Dedifferentiated amniotic fluid mesenchymal stem cell (primary cell): ENCODE data around the gene SLCO3A1.

ENCODE experiments used
- DNase-seq: peaks from one replicate; pipeline ENCODE4 v3.0.0-alpha.2; 2016; ENCODE audit errors: extremely low spot score

The SLCO3A1 gene

DNA sequence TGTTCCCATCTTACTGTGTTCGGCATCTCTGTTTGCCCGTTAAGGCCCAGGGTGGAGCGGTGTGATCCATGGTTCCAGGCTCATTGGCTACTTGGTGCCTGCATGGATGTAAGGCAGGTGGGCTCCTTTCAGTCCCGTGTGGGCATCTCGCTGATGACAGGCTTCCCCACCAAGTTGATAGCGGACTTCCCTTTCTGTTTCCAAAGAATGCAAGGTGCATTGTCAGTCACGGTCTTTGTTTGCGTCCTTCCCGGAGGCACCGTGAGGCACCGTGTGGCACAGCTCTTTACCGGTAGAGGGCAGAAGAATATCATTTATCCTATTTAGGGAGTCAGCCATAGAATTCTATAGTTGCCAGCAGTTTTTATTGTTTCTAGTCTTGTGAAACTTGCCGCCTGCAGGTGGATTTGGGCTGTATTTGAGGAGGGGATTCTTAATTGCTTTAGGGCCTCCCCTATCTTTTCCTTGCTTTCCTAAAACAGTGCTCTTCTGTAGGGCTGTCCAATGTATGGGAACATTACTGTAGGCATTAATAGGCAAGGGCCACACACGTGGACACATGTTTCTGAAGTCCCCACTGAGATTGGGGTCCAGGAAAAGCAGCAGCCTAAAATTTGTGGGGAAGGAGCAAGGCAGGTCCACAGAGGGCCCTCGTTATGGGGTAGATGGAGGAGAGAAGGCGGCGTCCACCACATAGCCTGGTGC lies 244.1 kb downstream of the SLCO3A1 start:
- DNase-seq = peak; percentile 50

DNA sequence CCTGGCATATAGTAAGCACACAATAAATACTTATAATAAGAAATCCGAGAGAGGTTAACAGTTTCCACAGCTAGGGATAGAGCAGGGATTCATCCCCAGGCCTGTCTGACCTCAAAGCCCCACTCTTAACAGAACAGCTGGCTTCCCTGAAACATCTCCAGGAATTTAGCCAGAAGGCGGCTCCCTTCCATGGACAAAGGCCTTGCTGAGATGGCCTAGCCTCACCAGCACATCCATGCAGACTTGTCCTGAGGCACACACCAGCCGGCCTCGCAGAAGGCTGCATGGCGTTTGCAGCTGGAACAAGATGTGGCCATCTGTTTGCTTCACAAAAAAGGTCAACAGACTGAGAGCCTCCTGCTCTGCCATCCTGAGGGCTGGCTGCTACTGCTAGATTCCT lies 245.4 kb downstream of the SLCO3A1 start:
- no peak for DNase-seq

DNA sequence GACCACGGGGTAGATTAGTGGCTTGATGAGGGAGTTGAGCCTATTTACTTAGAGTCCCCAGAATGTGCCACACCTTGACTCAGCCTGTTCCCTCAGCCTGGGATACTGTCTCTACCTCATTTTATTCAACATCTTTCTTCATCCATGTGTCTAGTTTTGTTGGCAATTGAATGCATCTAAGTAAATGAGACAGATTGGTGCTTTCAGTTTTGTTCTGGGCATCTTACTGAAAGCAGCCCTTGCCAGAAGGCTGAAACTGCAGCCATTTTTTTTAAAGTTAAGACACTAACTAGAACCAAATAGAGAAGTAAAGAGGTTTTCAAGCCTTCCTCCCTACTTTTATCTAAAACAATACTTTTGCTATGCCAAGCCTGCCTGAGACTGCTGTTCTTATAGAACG lies 246.8 kb downstream of the SLCO3A1 start:
- no peak for DNase-seq

DNA sequence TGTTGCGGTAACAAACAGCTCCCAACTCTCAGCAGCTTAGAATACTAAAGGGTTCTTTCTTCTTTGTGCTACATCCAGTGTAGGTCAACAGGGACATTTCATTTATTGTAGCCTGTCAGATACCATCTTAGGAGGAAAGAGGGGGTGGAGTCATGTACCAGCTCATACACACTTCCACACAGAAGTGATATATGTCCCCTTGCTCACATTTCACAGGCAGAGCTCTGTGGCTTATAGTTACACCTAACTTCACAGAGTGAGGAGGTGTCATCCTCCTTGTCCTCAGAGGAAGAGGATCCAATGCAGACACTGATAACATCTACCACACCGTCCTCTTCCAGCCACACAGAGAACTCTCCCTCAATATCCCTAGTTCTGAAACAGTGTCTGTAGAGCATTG lies 247.2 kb downstream of the SLCO3A1 start:
- DNase-seq = no peak

DNA sequence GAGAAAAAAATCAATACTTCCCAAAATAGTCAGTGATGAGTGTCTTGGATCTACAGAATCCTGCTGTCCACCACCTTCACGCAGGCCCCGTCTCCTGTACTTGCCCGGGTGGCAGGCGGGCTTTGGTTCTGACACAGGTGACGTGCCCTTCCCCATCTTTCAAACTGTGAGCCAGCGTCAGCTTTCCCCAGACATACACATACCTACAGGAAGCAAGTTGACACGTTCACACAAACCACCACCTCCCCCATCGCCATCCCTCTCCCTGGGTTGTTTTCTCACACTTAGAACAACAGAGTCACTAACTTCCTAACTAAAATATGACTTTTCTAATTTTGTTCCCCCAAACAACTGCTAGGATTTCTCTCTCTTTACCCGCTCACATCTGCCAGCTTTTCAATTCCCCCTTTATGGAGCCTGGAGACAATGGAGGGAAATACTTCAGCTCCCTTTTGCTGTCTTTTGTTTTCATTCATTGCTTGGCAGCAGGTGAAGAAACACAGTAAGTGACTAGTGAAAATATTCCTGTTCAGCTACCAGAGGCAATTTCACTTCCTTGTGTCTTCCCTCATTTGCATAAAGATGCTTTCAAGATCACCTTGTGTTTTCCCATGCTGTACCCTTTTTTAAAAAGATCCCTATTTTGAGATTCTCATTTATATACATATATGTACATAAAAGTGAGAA lies 248.3 kb downstream of the SLCO3A1 start:
- no peak for DNase-seq

DNA sequence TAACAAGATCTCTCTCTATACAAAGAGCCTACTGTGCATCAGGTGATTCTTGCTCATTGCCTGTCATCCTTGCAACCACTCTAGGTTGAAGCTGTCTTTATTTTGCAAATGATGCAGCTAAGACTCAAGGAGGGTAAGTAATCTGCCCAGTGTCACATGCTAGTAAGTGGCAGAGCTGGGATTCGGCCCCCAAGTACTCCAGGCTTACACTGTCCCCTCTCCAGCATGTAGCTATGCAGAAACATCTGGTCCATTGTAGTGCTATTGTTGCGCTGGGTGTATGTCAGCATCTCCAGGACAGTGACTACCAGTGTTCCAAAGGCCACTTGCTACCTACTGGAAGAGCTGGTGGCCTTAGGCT lies 248.9 kb downstream of the SLCO3A1 start:
- DNase-seq = no peak

DNA sequence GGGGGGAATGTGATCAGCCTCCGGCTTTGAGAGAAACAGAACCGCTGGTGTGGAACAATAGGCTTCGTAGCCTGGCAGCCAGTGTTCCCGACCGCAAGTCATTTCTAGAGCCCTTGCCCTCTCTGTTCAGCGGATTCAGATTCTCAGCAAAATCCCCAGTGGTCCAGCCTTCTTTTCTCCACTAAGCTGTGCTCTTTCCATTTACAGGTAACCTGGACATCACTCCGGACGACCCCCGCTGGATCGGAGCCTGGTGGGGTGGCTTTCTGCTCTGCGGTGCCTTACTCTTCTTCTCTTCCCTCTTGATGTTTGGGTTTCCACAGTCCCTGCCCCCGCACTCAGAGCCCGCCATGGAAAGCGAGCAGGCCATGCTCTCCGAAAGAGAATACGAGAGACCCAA lies 250.6 kb downstream of the SLCO3A1 start:
- DNase-seq = no peak

DNA sequence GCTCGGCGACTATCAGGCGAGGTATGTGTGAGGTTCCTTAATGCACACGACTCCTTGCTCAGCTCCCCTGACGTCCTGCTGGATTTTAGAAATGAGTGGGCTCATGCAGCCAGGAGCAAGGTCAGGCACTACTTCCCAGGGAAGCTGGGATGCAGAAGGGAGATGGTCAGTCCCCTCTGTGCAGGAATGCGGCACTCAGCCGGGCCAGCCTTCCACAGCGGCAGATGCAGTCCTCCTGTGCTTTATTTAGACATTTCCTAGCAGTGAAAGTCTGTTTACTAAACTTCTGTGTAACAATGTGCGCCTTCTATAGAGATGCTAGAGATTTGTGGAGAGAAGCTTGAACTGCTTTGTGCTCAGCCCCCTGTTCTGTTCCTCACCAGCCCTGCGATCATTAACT lies 252.1 kb downstream of the SLCO3A1 start:
- no peak for DNase-seq

DNA sequence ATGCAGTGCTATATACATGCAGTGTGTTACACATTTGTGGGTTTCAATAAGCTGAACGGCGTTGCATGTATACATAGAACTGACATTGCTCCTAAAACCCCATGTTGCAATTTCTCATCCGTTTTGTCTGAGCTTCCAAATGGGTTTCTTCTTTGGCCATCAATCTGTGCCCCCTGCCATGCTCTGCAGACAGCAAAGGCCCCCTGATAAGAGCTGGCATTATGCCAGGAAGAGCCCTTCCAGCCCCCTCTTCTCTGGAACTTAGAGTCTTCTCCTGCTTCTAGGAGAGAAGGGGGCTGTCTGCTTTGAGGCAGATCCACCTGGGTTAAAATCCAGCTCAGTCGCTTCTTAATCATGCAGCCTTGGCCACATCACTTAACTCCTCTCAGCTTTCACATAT lies 254.0 kb downstream of the SLCO3A1 start:
- DNase-seq = no peak

DNA sequence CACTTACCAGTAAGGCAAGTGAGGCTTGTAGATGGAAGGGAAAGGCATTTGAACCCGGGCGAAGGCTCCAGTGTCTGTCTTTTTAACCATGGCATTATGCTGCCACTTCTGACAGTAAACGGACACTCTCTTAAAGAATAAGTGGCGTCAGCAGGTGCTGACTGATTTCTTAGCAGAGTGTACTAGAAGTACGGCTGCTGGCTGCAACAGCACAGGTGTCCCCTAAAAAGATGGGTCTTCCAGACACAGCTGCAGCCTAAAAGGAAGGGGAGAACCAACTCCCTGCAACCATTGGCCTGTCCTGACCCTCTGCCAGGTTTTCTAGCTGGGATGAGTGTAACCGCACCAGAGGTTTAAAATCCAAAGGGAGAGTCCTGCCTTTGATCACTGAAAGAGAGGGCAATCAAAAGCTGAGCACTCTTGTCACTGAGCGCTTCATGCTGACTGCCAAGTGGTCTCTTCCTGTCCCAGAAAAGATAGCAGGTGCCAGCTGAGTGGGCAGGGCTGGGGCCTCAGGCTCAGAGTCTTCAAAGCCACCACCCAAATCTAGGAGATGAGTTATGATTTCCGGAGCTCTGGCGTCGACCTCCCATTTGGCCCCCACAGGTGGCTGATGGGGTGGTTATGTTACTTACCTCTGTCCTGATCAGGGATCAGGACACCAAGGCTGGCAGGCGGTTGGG lies 255.8 kb downstream of the SLCO3A1 start:
- no peak for DNase-seq

DNA sequence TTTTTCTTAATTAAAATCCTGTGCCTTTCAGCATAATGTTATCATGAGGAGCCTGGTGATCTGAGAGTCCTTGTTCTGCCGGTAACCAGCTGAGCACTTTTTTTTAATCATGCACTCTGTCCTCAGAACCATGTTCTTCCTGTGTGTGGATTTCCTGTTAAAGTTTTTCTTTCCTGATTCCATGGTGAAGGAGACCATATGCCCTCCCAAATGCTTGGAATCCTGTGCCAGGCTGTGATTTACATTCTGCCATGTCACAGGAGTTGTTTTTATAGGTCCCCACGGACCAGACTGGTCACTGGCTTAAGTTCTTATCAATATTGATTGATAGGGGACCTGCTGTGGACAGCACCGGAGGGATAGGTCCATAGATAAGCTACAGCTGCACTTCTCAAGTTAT lies 257.8 kb downstream of the SLCO3A1 start:
- DNase-seq = no peak

DNA sequence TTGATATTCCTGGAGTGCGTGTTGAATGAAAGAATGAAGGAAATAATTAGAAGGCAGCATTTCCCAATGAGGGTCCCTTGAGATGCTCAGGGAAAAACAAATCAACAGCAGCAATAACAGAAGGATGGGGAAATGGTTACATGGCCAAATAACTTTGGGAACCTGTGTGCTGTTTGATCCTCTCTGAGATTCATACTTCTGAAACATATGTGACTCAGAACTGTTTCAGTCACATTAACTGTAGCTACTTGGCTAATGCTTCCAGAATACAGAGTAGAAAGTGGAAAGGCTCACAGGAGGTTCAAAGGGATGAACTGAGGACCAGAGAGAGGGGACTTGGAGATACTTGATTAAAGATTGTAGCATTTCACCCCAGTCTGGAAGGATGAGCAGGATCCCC lies 258.2 kb downstream of the SLCO3A1 start:
- no peak for DNase-seq

DNA sequence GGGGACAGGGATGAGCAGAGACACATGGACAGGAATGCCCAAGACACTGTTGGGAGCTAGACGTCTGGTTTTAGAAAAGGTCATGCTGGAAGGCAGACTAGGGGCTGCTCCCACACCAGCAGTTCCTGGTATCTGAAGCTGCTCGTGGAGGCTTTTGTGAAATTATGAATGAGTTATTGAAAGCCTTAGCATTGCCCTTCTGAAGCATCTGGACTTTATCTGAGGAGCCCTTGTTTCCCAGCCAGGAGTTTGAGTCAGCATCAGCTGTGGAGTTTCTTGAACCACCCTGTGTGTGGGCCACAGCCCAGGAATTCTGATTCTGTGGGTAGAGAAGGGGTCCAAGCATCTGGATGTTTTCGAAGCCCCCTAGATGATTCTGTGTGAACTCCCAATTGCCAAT lies 258.7 kb downstream of the SLCO3A1 start:
- DNase-seq = peak; percentile 18

DNA sequence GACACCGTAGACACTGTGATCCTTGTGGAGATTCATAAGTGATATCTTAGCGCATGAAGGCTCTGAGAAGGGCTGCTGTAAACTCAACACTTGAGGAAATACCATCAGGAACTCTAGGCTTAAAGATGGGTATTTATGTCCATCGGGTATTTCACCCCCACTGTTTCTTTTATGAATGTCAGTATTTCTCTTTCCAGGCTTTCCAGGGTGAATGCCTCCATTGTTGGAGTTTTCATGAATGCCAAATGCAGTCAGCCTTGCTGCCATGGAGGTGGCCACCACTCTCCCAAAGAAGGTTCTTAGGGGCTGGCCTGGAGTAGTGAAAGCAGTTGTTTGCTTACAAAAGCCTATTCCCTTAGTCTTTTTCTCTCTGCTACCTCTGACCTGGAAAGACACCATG lies 259.2 kb downstream of the SLCO3A1 start:
- DNase-seq = no peak

DNA sequence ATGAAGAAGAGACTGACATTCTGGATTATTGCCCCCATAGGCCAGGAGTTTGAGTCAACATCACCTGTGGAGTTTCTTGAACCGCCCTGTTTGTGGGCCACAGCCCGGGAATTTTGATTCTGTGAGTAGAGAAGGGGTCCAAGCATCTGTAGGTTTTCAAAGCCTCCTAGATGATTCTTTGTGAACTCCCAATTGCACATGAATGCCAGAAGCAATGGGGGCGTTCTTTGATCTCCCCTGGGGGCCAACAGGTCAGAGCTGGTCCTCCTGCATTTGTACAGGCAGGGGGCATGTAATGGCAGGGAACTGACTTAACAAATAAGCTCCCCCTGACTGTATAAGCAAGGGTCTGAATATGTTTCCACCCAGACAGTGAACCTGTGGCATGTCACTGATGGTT lies 260.3 kb downstream of the SLCO3A1 start:
- no peak for DNase-seq

DNA sequence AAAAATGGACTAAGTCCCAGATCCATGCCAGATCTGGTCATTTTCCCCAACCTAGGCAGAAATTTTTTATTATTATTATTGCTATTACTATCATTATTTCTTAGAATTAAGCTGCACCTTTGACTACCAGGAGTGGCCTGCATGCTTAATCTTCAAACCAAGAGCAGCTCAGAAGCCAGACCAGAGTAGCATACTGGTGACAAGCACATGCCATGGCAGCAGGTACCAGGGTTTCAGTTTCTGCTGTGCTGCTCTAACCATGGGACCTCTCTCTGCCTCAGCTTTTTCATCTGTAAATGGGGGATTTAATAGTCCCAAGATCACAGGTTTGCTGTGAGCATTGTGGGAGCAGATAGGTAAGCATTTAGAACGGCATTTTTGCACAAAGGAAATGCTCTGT lies 262.3 kb downstream of the SLCO3A1 start:
- DNase-seq = no peak

DNA sequence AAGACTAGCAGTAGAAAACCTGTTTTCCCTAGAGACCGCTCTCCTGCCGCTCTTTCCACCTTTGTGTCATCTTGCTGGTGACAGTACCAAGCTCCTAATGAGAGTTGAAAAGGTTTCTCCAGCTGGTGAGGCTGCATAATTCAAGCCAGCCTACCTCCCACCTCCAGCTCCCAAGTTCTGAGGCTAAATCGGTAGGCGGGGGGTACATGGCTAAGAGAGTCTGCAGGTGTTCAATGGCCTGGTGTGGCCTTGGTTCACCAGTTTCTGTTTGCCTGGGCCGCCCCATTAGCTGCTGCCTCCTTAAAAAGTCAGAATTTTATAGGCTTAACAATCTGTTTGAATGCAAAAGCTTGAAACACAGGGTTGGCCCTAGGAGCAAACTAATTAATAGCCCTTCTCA lies 262.8 kb downstream of the SLCO3A1 start:
- DNase-seq = no peak

DNA sequence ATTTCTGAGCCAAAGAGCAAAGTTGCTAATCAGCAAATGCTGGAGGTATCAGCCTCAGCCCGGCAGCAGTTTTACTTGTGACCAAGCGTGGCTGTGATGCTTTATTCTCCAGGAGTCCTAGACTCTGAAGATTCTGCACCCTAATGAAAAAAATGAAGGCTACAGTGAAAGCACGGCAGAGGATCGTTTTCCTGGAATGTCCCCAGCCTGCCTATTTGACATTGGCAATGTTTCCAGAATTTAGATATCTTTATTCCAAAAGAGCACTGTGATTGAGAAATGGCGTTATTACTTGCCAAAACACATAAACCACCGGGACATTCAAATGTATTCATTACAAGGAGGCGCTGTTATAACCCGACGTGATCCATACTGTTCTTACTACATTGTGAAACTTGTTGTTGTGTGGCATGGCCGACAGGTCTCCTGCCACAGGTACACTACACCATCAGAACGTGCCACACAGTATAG lies 263.8 kb downstream of the SLCO3A1 start:
- DNase-seq = no peak

DNA sequence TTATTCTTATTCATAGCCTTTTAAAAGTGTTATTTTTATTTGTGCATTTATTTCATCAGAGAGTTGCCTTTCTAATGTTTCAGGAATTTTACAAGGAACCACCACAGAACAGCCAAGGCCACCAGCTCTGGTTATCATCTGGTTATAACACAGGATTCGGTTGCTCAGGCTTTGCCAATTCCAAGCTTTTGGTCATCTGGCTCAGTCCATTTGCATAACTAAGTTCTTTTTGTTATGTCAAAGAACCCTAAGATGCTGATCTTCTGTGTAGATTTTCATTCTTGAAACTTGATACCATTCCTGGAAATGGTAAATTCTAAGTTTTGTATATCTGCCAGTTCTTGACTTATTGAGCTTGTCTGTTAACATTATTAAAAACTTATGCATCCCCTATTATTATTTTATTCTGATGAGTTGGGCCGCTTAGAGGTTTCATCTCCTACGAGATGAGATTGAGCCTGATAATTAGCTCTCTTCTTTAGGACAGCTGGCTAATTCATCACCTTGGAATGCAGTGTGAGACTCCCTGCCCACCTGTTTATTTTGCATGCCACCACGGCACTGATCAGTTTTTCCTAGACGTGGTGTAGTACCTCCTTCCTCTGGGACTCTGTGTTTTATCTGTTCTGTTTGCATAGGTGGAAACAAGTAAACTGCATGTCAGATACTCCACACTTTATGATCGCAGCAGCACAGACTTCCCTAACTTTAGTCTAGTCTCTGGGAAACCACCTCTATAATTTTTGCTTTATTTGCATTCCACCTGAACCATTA lies 264.8 kb downstream of the SLCO3A1 start:
- peak; percentile 15 for DNase-seq

DNA sequence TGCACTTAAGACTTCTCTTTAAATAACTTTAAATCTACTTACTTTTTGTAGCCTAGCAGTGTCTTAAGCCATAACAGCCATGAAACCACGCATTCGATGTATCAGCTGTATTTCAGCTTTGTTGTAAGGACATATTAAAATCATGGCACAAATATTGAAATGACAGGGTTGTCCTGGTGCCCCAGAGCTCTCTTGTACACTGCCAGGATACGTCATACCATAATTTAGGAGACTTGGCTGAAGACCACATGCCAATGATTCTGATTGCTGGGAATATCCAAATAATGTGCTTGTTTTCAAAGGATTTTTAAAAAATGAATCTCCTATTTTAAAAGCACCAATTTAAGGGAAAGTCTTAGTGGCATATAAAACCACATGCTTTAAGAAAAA lies 265.4 kb downstream of the SLCO3A1 start:
- DNase-seq = no peak

DNA sequence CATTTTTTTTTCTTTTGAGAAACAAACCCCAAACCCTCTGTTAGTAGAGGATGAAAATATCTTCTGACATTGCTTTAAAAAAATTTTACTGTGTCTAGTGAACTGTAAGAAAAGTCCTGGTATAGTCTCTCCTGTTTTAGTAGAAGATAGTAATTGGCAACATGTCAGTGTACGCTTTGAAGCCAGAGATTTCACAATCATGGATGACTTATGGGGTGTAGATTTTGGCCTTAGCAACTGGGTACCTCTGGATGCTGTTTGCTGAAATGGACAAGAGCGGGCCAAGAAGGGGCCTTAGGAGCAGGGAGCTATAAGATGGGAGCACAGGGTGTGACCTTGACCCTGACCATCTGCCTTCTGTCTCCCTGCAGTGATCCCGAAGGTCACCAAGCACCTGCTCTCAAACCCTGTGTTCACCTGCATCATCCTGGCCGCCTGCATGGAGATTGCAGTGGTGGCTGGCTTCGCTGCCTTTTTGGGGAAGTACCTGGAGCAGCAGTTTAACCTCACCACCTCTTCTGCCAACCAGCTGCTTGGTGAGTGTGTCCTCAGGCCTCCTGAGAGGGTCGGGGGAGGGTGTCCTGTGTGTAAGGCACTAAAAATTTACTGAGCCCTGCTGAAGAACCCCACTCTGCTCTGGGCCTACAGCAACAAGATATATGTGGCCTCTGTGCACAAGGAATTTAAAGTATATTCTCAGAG lies 266.7 kb downstream of the SLCO3A1 start:
- DNase-seq = no peak

DNA sequence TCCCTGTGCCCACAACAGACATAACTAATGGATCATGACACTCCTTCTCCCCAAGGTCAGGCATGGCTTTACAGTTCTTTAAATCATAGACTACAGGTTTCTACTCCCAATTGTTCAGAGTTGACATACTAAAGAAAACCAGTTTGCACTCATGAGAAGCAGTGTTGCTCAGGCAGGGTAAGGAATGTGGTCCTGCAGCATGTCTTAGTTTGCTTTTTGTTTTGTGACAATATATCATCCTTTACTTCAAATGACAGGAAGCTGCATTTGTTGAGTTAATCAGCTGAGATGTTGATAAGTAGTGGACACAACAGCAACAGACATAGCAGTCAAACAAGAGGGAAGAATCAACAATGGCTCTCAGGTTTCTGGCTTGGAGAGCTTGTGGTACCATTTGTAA lies 267.5 kb downstream of the SLCO3A1 start:
- no peak for DNase-seq
